Activated T-helper 1 cell treated with anti-CD3 and anti-CD28 coated beads, Interleukin-12 subunit alpha, Interleukin-12 subunit beta, Interleukin-2, Interleukin-4 antibody, amounts not matched to agents 30 ng/mL and 10 ng/mL and 1 ng/mL, durations not matched to agents 14 hours and 24 hours and 36 hours (primary cell): Measurements from ENCODE around the gene OR11H7. TPM values are rescaled to one million over a fixed set of nuclear protein-coding genes. Genes with fewer than 3 reads are reported as not detected.
"Not testable (repeated sequence)": the region's sequence is repeated elsewhere in the genome, so short reads cannot be mapped to it uniquely, and the experiment has no call there.

ENCODE experiments used
- DNase-seq: peaks from one replicate; pipeline ENCODE4 v3.0.0; 2021; ENCODE audit warnings: low spot score
- H3K27ac Mint-ChIP-seq: one replicate; pipeline ENCODE4 v1.8.0; 2021; ENCODE audit warnings: mild to moderate bottlenecking, mixed read lengths
- H3K27me3 Mint-ChIP-seq: one replicate; pipeline ENCODE4 v1.8.0; 2022; ENCODE audit warnings: mild to moderate bottlenecking, moderate library complexity, mixed read lengths; ENCODE audit not compliant: insufficient read depth
- H3K36me3 Mint-ChIP-seq: one replicate; pipeline ENCODE4 v1.8.0; 2021; ENCODE audit warnings: low read depth, mixed read lengths
- H3K4me1 Mint-ChIP-seq: one replicate; pipeline ENCODE4 v1.8.0; 2021; ENCODE audit warnings: low read depth, mixed read lengths
- H3K4me3 Mint-ChIP-seq: one replicate; pipeline ENCODE4 v1.8.0; 2021; ENCODE audit warnings: mild to moderate bottlenecking, moderate library complexity, mixed read lengths
- H3K9me3 Mint-ChIP-seq: one replicate; pipeline ENCODE4 v1.8.0; 2021; ENCODE audit warnings: mixed read lengths
- intact Hi-C: fragments of 100-400 bp; cut with micrococcal nuclease; formaldehyde crosslinking; loops from one replicate; pipeline ENCODE4 v1.15.1; 2024
- total RNA-seq: library from RNA; stranded (reverse); gene quantifications from 2 replicates; pipeline ENCODE4 v1.2.3, GENCODE V29; 2022

Gene OR11H7
- total RNA-seq, result not detected in 2 replicates

- no peak within 1 kb of the TSS for H3K27ac Mint-ChIP-seq
- no peak for DNase-seq
- H3K9me3 Mint-ChIP-seq, result no peaks in the 10 kb centered on the region
- no peak within 1 kb of the TSS for H3K4me3 Mint-ChIP-seq
- peaks cover 14% of the 10 kb centered on the region for H3K27me3 Mint-ChIP-seq
- no peaks in the 10 kb centered on the region for H3K4me1 Mint-ChIP-seq
- intact Hi-C loops, result no loop called here
- no peaks in the 10 kb centered on the region for H3K36me3 Mint-ChIP-seq
These were observed at the start of gene OR11H7 for GRCh38 chr14:20228681-20229080. Gene OR11H7, plus strand, starts transcription at chr14:20228981.

- H3K4me1 Mint-ChIP-seq, result no peaks in the 10 kb centered on the region
- H3K36me3 Mint-ChIP-seq, result no peaks in the 10 kb centered on the region
- H3K27me3 Mint-ChIP-seq, result peaks cover 6% of the 10 kb centered on the region
- H3K4me3 Mint-ChIP-seq, result no peak overlapping the region
- H3K27ac Mint-ChIP-seq, result no peak overlapping the region
- intact Hi-C loops, result no loop called here
- no peaks in the 10 kb centered on the region for H3K9me3 Mint-ChIP-seq
- no peak for DNase-seq
These were observed 49.6 kb upstream of the OR11H7 start for GRCh38 chr14:20179218-20179617.

- H3K4me1 Mint-ChIP-seq, result no peaks in the 10 kb centered on the region
- peaks cover 6% of the 10 kb centered on the region for H3K27me3 Mint-ChIP-seq
- H3K27ac Mint-ChIP-seq, result no peak overlapping the region
- intact Hi-C loops, result no loop called here
- H3K36me3 Mint-ChIP-seq, result no peaks in the 10 kb centered on the region
- H3K4me3 Mint-ChIP-seq, result no peak overlapping the region
- H3K9me3 Mint-ChIP-seq, result no peaks in the 10 kb centered on the region
- DNase-seq, result no peak
These were observed 48.9 kb upstream of the OR11H7 start for GRCh38 chr14:20179880-20180279.

GRCh38 chr14:20180486-20180885 lies 48.3 kb upstream of the OR11H7 start:
- peaks cover 6% of the 10 kb centered on the region for H3K27me3 Mint-ChIP-seq
- H3K9me3 Mint-ChIP-seq, result no peaks in the 10 kb centered on the region
- intact Hi-C loops, result no loop called here

GRCh38 chr14:20184181-20184580 lies 44.6 kb upstream of the OR11H7 start:
- DNase-seq, result no peak
- intact Hi-C loops, result no loop called here
- no peaks in the 10 kb centered on the region for H3K4me1 Mint-ChIP-seq
- H3K36me3 Mint-ChIP-seq, result no peaks in the 10 kb centered on the region
- H3K4me3 Mint-ChIP-seq, result no peak overlapping the region
- no peak overlapping the region for H3K27ac Mint-ChIP-seq
- peaks cover 8% of the 10 kb centered on the region for H3K27me3 Mint-ChIP-seq
- H3K9me3 Mint-ChIP-seq, result no peaks in the 10 kb centered on the region

More at GRCh38 chr14:20180486-20180885, 48.3 kb upstream of the OR11H7 start:
- no peak overlapping the region for H3K4me3 Mint-ChIP-seq
- no peaks in the 10 kb centered on the region for H3K36me3 Mint-ChIP-seq
- H3K27ac Mint-ChIP-seq, result no peak overlapping the region
- H3K4me1 Mint-ChIP-seq, result no peaks in the 10 kb centered on the region
- no peak for DNase-seq

- H3K4me1 Mint-ChIP-seq, result no peaks in the 10 kb centered on the region
- no peaks in the 10 kb centered on the region for H3K9me3 Mint-ChIP-seq
- H3K27me3 Mint-ChIP-seq, result peaks cover 3% of the 10 kb centered on the region
- intact Hi-C loops, result no loop called here
- H3K36me3 Mint-ChIP-seq, result no peaks in the 10 kb centered on the region
- DNase-seq, result no peak
- no peak within 1 kb of the TSS for H3K27ac Mint-ChIP-seq
- H3K4me3 Mint-ChIP-seq, result no peak within 1 kb of the TSS
These were observed 38.2 kb upstream of the OR11H7 start, which contains the start of gene OR11G2 for GRCh38 chr14:20190596-20190995. Gene OR11G2, plus strand, starts transcription at chr14:20190896. Its CDS starts 6,542 bp downstream, at chr14:20197438.

GRCh38 chr14:20191396-20191795 lies 37.4 kb upstream of the OR11H7 start:
- intact Hi-C loops, result no loop called here
- H3K9me3 Mint-ChIP-seq, result no peaks in the 10 kb centered on the region
- no peak overlapping the region for H3K4me3 Mint-ChIP-seq
- H3K27me3 Mint-ChIP-seq, result peaks cover 2% of the 10 kb centered on the region
- DNase-seq, result no peak
- no peaks in the 10 kb centered on the region for H3K36me3 Mint-ChIP-seq
- no peak overlapping the region for H3K27ac Mint-ChIP-seq
- no peaks in the 10 kb centered on the region for H3K4me1 Mint-ChIP-seq

- no peak for DNase-seq
- H3K9me3 Mint-ChIP-seq, result no peaks in the 10 kb centered on the region
- intact Hi-C loops, result no loop called here
- H3K4me3 Mint-ChIP-seq, result no peak overlapping the region
- no peaks in the 10 kb centered on the region for H3K36me3 Mint-ChIP-seq
- H3K27ac Mint-ChIP-seq, result no peak overlapping the region
- no peaks in the 10 kb centered on the region for H3K27me3 Mint-ChIP-seq
- H3K4me1 Mint-ChIP-seq, result no peaks in the 10 kb centered on the region
These were observed 34.7 kb upstream of the OR11H7 start for GRCh38 chr14:20194101-20194500.

GRCh38 chr14:20195170-20195569 lies 33.6 kb upstream of the OR11H7 start:
- H3K27me3 Mint-ChIP-seq, H3K27ac Mint-ChIP-seq, intact Hi-C loops, H3K9me3 Mint-ChIP-seq, H3K4me3 Mint-ChIP-seq, DNase-seq, H3K4me1 Mint-ChIP-seq, H3K36me3 Mint-ChIP-seq: not testable (repeated sequence)

GRCh38 chr14:20195911-20196310 lies 32.9 kb upstream of the OR11H7 start:
- no peak overlapping the region for H3K27ac Mint-ChIP-seq
- DNase-seq, result no peak

GRCh38 chr14:20197459-20197858 lies 31.3 kb upstream of the OR11H7 start:
- no peak for DNase-seq
- H3K27ac Mint-ChIP-seq, result no peak overlapping the region
- no peak overlapping the region for H3K4me3 Mint-ChIP-seq
- no peaks in the 10 kb centered on the region for H3K9me3 Mint-ChIP-seq
- peaks cover 4% of the 10 kb centered on the region for H3K27me3 Mint-ChIP-seq
- H3K4me1 Mint-ChIP-seq, result no peaks in the 10 kb centered on the region
- intact Hi-C loops, result no loop called here
- H3K36me3 Mint-ChIP-seq, result no peaks in the 10 kb centered on the region

More at GRCh38 chr14:20195911-20196310, 32.9 kb upstream of the OR11H7 start:
- intact Hi-C loops, result no loop called here
- no peaks in the 10 kb centered on the region for H3K9me3 Mint-ChIP-seq
- no peak overlapping the region for H3K4me3 Mint-ChIP-seq
- H3K36me3 Mint-ChIP-seq, result no peaks in the 10 kb centered on the region
- H3K27me3 Mint-ChIP-seq, result peaks cover 4% of the 10 kb centered on the region
- no peaks in the 10 kb centered on the region for H3K4me1 Mint-ChIP-seq

- intact Hi-C loops, result no loop called here
- H3K9me3 Mint-ChIP-seq, result no peaks in the 10 kb centered on the region
- DNase-seq, result no peak
- H3K4me1 Mint-ChIP-seq, result no peaks in the 10 kb centered on the region
- H3K27ac Mint-ChIP-seq, result no peak overlapping the region
- no peak overlapping the region for H3K4me3 Mint-ChIP-seq
- H3K36me3 Mint-ChIP-seq, result no peaks in the 10 kb centered on the region
- H3K27me3 Mint-ChIP-seq, result peaks cover 4% of the 10 kb centered on the region
These were observed 29.8 kb upstream of the OR11H7 start for GRCh38 chr14:20198991-20199390.

- H3K9me3 Mint-ChIP-seq, result no peaks in the 10 kb centered on the region
- no peak for DNase-seq
- intact Hi-C loops, result no loop called here
- H3K4me3 Mint-ChIP-seq, result no peak overlapping the region
- H3K4me1 Mint-ChIP-seq, result no peaks in the 10 kb centered on the region
- H3K27ac Mint-ChIP-seq, result no peak overlapping the region
- no peaks in the 10 kb centered on the region for H3K36me3 Mint-ChIP-seq
- peaks cover 4% of the 10 kb centered on the region for H3K27me3 Mint-ChIP-seq
These were observed 24.1 kb upstream of the OR11H7 start for GRCh38 chr14:20204721-20205120.

GRCh38 chr14:20209595-20209994 lies 19.2 kb upstream of the OR11H7 start:
- no peak for DNase-seq
- H3K9me3 Mint-ChIP-seq, result no peaks in the 10 kb centered on the region
- H3K4me1 Mint-ChIP-seq, result no peaks in the 10 kb centered on the region
- H3K4me3 Mint-ChIP-seq, result no peak overlapping the region
- no peaks in the 10 kb centered on the region for H3K27me3 Mint-ChIP-seq
- no peak overlapping the region for H3K27ac Mint-ChIP-seq
- H3K36me3 Mint-ChIP-seq, result no peaks in the 10 kb centered on the region
- intact Hi-C loops, result no loop called here
